ENCODE results near the gene MAMDC2. TPM values are rescaled to one million over a fixed set of nuclear protein-coding genes. Genes with fewer than 3 reads are reported as not detected.

MAMDC2 gene
- total RNA-seq, 3 donors from 2014 or later (not counting 1 experiment from before 2014, with no cell fraction given) = 0.10 to 0.32 TPM; not detected in 1

DNA sequence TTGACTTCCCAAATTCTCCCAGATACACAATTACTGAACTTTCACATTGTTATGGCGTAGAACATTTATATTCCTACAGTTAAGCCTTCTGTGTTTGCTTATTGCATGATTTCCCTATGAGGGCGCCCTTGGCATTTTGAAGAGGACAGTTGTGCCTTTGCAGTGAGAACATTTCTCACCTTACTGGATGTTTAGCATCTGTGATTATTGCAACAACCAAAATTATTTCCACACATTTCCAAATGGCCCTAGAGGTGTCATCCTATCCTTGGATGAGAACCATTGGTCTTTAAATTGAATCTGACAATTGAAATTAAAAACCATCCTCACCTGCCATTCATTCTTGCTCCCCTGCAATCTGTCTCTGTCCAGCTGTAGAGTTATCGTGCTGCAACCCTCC is 104.0 kb downstream of the MAMDC2 start:
- Mint-ChIP-seq H3K36me3 (no peaks in the 10 kb centered on the region), H3K4me1 (no peaks in the 10 kb centered on the region), H3K27me3 (ENCODE audit: low read depth in 2 of 2) (peaks cover 0 to 2% of the 10 kb centered on the region in 2 donors), H3K9me3 (no peaks in the 10 kb centered on the region), H3K4me3 (no peak overlapping the region), H3K27ac (no peak overlapping the region)
- Histone ChIP-seq H3K36me3 (ENCODE audit: control insufficient read depth, insufficient read depth, low read length) (no peaks in the 10 kb centered on the region), H3K4me1 (ENCODE audit: control insufficient read depth, insufficient read depth, low read length) (no peaks in the 10 kb centered on the region), H3K27me3 (ENCODE audit: control insufficient read depth, insufficient read depth, low read length) (no peaks in the 10 kb centered on the region), H3K9me3 (ENCODE audit: control insufficient read depth, insufficient read depth, low read length) (no peaks in the 10 kb centered on the region), H3K27ac (ENCODE audit: low read length) (no peak overlapping the region), H3K4me3 (ENCODE audit: low read length) (no peak overlapping the region)
- intact Hi-C loops (cut with micrococcal nuclease) = no loop called here
- DNase-seq = no peak
- ATAC-seq = no peak
- 90% methylated on average over 3 of the region's 3 CpGs for whole genome bisulfite sequencing (ENCODE audit: insufficient coverage)
- TF ChIP-seq, protein P1, sequence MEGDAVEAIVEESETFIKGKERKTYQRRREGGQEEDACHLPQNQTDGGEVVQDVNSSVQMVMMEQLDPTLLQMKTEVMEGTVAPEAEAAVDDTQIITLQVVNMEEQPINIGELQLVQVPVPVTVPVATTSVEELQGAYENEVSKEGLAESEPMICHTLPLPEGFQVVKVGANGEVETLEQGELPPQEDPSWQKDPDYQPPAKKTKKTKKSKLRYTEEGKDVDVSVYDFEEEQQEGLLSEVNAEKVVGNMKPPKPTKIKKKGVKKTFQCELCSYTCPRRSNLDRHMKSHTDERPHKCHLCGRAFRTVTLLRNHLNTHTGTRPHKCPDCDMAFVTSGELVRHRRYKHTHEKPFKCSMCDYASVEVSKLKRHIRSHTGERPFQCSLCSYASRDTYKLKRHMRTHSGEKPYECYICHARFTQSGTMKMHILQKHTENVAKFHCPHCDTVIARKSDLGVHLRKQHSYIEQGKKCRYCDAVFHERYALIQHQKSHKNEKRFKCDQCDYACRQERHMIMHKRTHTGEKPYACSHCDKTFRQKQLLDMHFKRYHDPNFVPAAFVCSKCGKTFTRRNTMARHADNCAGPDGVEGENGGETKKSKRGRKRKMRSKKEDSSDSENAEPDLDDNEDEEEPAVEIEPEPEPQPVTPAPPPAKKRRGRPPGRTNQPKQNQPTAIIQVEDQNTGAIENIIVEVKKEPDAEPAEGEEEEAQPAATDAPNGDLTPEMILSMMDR (IDR thresholded peaks at IDR 0.05) = no peak

DNA sequence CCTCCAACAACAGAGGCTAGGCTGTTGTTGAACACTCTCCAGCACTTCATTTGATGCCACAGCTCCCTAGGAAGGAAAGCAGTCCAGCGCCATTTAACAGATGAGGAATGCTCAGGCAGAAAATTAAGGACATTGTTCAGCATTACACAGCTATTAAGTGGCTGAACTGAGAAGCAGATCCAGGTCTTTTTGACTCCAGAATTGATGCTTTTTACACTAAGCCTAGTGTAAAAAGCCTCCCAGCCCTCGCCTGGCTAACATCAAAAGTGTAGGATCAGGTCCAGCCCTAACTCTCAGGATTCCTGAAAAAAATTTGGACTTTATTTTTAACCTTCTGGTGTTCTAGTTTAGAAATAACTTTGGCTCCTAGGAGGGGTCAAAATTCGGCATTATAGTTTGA is 108.7 kb downstream of the MAMDC2 start:
- Mint-ChIP-seq H3K4me3 (no peak overlapping the region), H3K36me3 (no peaks in the 10 kb centered on the region), H3K9me3 (no peaks in the 10 kb centered on the region), H3K27me3 (ENCODE audit: low read depth in 2 of 2) (peaks cover 12 to 19% of the 10 kb centered on the region in 2 donors), H3K4me1 (no peaks in the 10 kb centered on the region), H3K27ac (no peak overlapping the region)
- Histone ChIP-seq H3K36me3 (ENCODE audit: control insufficient read depth, insufficient read depth, low read length) (no peaks in the 10 kb centered on the region), H3K27me3 (ENCODE audit: control insufficient read depth, insufficient read depth, low read length) (no peaks in the 10 kb centered on the region), H3K4me1 (ENCODE audit: control insufficient read depth, insufficient read depth, low read length) (no peaks in the 10 kb centered on the region), H3K9me3 (ENCODE audit: control insufficient read depth, insufficient read depth, low read length) (no peaks in the 10 kb centered on the region), H3K27ac (ENCODE audit: low read length) (no peak overlapping the region), H3K4me3 (ENCODE audit: low read length) (no peak overlapping the region)
- WGBS (ENCODE audit: insufficient coverage) = 86% methylated on average over 3 of the region's 3 CpGs
- intact Hi-C loops (cut with micrococcal nuclease) = no loop called here
- DNase-seq (no peak), ATAC-seq (no peak)
- TF ChIP-seq, protein P1 (IDR thresholded peaks at IDR 0.05) = no peak

DNA sequence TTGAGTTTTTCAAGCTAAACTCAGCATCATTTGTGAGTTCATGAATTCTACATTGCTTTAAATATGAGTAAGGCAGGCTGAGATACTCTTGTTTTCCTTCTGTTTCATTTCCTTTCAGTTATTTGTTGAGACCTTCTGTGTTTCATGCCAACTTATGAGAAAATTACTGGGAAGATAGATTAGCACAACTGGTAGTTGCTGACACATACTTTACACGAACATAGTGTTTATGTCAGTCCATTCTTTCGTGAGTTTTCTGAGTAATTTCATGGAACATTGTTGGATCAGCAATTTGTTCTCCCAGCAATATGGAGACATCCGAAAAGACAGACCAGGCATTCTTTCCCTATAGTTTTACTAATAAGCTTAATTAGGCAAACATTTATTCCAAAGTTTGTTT is 113.1 kb downstream of the MAMDC2 start:
- Mint-ChIP-seq H3K36me3 (no peaks in the 10 kb centered on the region), H3K27me3 (ENCODE audit: low read depth in 2 of 2) (peaks cover 14 to 19% of the 10 kb centered on the region in 2 donors), H3K4me1 (no peaks in the 10 kb centered on the region), H3K4me3 (no peak overlapping the region), H3K27ac (no peak overlapping the region), H3K9me3 (no peaks in the 10 kb centered on the region)
- TF ChIP-seq, protein P1 (IDR thresholded peaks at IDR 0.05) = no peak
- intact Hi-C loops (cut with micrococcal nuclease) = no loop called here
- ATAC-seq (no peak), DNase-seq (no peak)
- Histone ChIP-seq H3K9me3 (ENCODE audit: control insufficient read depth, insufficient read depth, low read length) (no peaks in the 10 kb centered on the region), H3K36me3 (ENCODE audit: control insufficient read depth, insufficient read depth, low read length) (no peaks in the 10 kb centered on the region), H3K4me3 (ENCODE audit: low read length) (no peak overlapping the region), H3K27me3 (ENCODE audit: control insufficient read depth, insufficient read depth, low read length) (no peaks in the 10 kb centered on the region), H3K4me1 (ENCODE audit: control insufficient read depth, insufficient read depth, low read length) (no peaks in the 10 kb centered on the region), H3K27ac (ENCODE audit: low read length) (no peak overlapping the region)
- WGBS (ENCODE audit: insufficient coverage) = 85% methylated on average over 3 of the region's 3 CpGs

DNA sequence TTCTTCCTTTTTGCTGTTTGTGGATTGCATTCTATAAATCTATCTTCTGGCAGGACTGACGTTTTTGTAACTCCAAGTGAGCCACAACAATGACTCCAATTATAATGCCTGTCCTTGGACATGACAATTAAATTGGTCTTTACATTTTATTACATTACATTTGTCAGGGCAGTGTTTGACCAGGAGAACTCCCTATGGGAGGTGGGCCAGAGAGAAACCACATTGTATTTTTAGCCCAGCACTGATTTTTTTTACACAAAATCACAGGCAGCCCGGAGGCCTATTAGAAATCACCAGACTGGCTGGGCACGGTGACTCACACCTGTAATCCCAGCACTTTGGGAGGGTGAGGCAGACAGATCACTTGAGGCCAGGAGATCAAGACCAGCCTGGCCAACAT is 116.0 kb downstream of the MAMDC2 start:
- Mint-ChIP-seq H3K4me3 (no peak overlapping the region), H3K27me3 (ENCODE audit: low read depth in 2 of 2) (peaks cover 14 to 19% of the 10 kb centered on the region in 2 donors), H3K9me3 (no peaks in the 10 kb centered on the region), H3K36me3 (no peaks in the 10 kb centered on the region), H3K4me1 (no peaks in the 10 kb centered on the region), H3K27ac (no peak overlapping the region)
- Histone ChIP-seq H3K4me3 (ENCODE audit: low read length) (no peak overlapping the region), H3K27me3 (ENCODE audit: control insufficient read depth, insufficient read depth, low read length) (no peaks in the 10 kb centered on the region), H3K9me3 (ENCODE audit: control insufficient read depth, insufficient read depth, low read length) (no peaks in the 10 kb centered on the region), H3K4me1 (ENCODE audit: control insufficient read depth, insufficient read depth, low read length) (no peaks in the 10 kb centered on the region), H3K36me3 (ENCODE audit: control insufficient read depth, insufficient read depth, low read length) (no peaks in the 10 kb centered on the region), H3K27ac (ENCODE audit: low read length) (no peak overlapping the region)
- TF ChIP-seq, protein P1 (IDR thresholded peaks at IDR 0.05) = no peak
- intact Hi-C loops (cut with micrococcal nuclease) = no loop called here
- ATAC-seq (no peak), DNase-seq (no peak)
- 82% methylated on average over 3 of the region's 3 CpGs for WGBS (ENCODE audit: insufficient coverage)

Measured in natural killer cell (primary cell).